Spleen (tissue), 13 donors: ENCODE results near the gene OR4C45. TPM values are rescaled to one million over a fixed set of nuclear protein-coding genes. Genes with fewer than 3 reads are reported as not detected.
"Not testable (repeated sequence)": the region's sequence is repeated elsewhere in the genome, so short reads cannot be mapped to it uniquely, and the experiment has no call there.

Source experiments
- DNase-seq: peaks from one replicate; pipeline ENCODE4 v3.0.0-alpha.2; 2020
- H3K27ac ChIP-seq, 8 donors: fragments of 200-600 bp; sonication (generic) in 7 of 8; 1 replicate in 4 of 8; 2 replicates in 4 of 8; pipeline versions ENCODE4 v1.5.0 to v1.8.0; 2016 to 2021; ENCODE audit warnings: inconsistent platforms in 4 of 8, mild to moderate bottlenecking in 4 of 8, moderate library complexity in 1 of 8
- H3K27me3 ChIP-seq, 7 donors: fragments of 200-600 bp; sonication (generic) in 6 of 7; replicated peaks in 1 of 7; 1 replicate in 4 of 7; 2 replicates in 3 of 7; pipeline versions ENCODE4 v1.5.0 to v1.8.0; 2016 to 2021; ENCODE audit warnings: inconsistent platforms in 3 of 7, mild to moderate bottlenecking in 1 of 7
- H3K36me3 ChIP-seq, 6 donors: fragments of 200-600 bp; sonication (generic) in 5 of 6; 1 replicate in 4 of 6; 2 replicates in 2 of 6; pipeline versions ENCODE4 v1.5.0 to v1.8.0; 2016 to 2021; ENCODE audit warnings: inconsistent platforms in 2 of 6
- H3K4me1 ChIP-seq, 6 donors: fragments of 200-600 bp; sonication (generic) in 5 of 6; 1 replicate in 3 of 6; 2 replicates in 3 of 6; pipeline versions ENCODE4 v1.5.0 to v1.8.0; 2016 to 2021; ENCODE audit warnings: inconsistent platforms in 3 of 6
- H3K4me3 ChIP-seq, 8 donors: fragments of 200-600 bp; sonication (generic) in 7 of 8; 1 replicate in 4 of 8; 2 replicates in 4 of 8; pipeline versions ENCODE4 v1.5.0 to v1.8.0; 2016 to 2021; ENCODE audit warnings: inconsistent platforms in 4 of 8, mild to moderate bottlenecking in 4 of 8, moderate library complexity in 2 of 8
- H3K9me3 ChIP-seq, 8 donors: fragments of 200-600 bp; sonication (generic) in 7 of 8; 1 replicate in 4 of 8; 2 replicates in 4 of 8; pipeline versions ENCODE4 v1.5.0 to v1.8.0; 2016 to 2021; ENCODE audit warnings: inconsistent platforms in 4 of 8
- CTCF ChIP-seq, 11 experiments: fragments of 200-600 bp in 7 of 11; fragments of 450-650 bp in 4 of 11; sonication (generic) in 4 of 11; IDR thresholded peaks in 8 of 11; conservative IDR thresholded peaks in 3 of 11; 1 replicate in 7 of 11; 2 replicates in 4 of 11; pipeline versions ENCODE4 v1.4.0 to v1.8.0; 2016 to 2021; ENCODE audit warnings: antibody characterized with exemption in 11 of 11, inconsistent platforms in 4 of 11, mild to moderate bottlenecking in 1 of 11
- POLR2A ChIP-seq, 3 donors: fragments of 450-650 bp; IDR thresholded peaks; one replicate each; pipeline ENCODE4 v1.5.1; 2017; ENCODE audit warnings: antibody characterized with exemption in 3 of 3, mild to moderate bottlenecking in 1 of 3
- POLR2AphosphoS5 ChIP-seq, 3 donors: sonication (generic); formaldehyde crosslinking; IDR thresholded peaks; one replicate each; pipeline ENCODE4 v1.5.1; 2017; ENCODE audit warnings: antibody characterized with exemption in 3 of 3
- WGBS, 5 donors: extraction: QIAGEN DNeasy Blood & Tissue Kit in 3 of 5; methylation state at CpG; one replicate each; pipeline versions ENCODE4 v1.1.5 to v1.1.7; 2013 to 2018; 5-methylcytosine and 5-hydroxymethylcytosine counted together
- intact Hi-C: fragments of 100-400 bp; cut with DNase I; formaldehyde crosslinking; loops from one replicate; pipeline ENCODE4 v1.15.0; 2023; ENCODE audit warnings: low total_unique reads
- long read RNA-seq, 2 donors: transcript quantifications; one replicate each; lab custom pipeline, GENCODE V29; 2026
- polyA plus RNA-seq, 3 donors: library from polyadenylated mRNA; stranded (reverse); fragments of 200-250 nt; gene quantifications; one replicate each; pipeline ENCODE4 v1.2.1, GENCODE V29; 2013
- total RNA-seq, 7 donors: library from RNA; depleted of rRNA in 3 of 7; stranded (reverse); fragments of >200 nt in 3 of 7; fragmentation: NEBNext Ultra II Directional in 4 of 7; extraction: Animal tissue kit (Norgen Biotek cat#: 25700) in 4 of 7; gene quantifications; one replicate each; pipeline versions ENCODE4 v1.1.0 to v1.2.1, GENCODE V29; 2016 to 2021
- donor health status: healthy with polysubstance abuse.
- donor health status: DM: no; HTN: no; CAD: no; lungs with moderate emphysema.
- donor health status: DM: no; HTN: no; CAD: no.
- donor health status: Bipolar disorder and iron deficiency.
- donor health status: healthy.
- donor health status: DM: no; HTN: no; CAD: no.
- donor health status: DM: yes; HTN: yes; CAD: no.

Gene OR4C45
- total RNA-seq (not detected), polyA plus RNA-seq (not detected)
- long read RNA-seq, donor 1: 0 reads
- long read RNA-seq, donor 2: 0 reads

- DNase-seq: no peak
- no peaks in the 10 kb centered on the region for H3K4me1 ChIP-seq
- no peak within 1 kb of the TSS for H3K4me3 ChIP-seq
- no peaks in the 10 kb centered on the region for H3K36me3 ChIP-seq
- intact Hi-C loops: no loop called here
- no peak within 1 kb of the TSS for H3K27ac ChIP-seq
- H3K9me3 ChIP-seq: peaks cover 0 to 44% (median 19%) of the 10 kb centered on the region in 8 donors
- no peaks in the 10 kb centered on the region for H3K27me3 ChIP-seq
- no peak for TF ChIP-seq CTCF (IDR thresholded peaks at IDR 0.05 in 8 of 11, conservative IDR thresholded peaks at IDR 0.05 in 3 of 11)
- no peak for TF ChIP-seq POLR2AphosphoS5 (IDR thresholded peaks at IDR 0.05)
- no peak for TF ChIP-seq POLR2A (IDR thresholded peaks at IDR 0.05)
Observed at GRCh38 chr11:50032574-50032973, at the start of gene OR4C45. Gene OR4C45, plus strand, starts transcription at chr11:50032874.

- no peak overlapping the region for H3K4me3 ChIP-seq
- no peaks in the 10 kb centered on the region for H3K36me3 ChIP-seq
- WGBS, 5 donors: 39 to 47% (median 46%) methylated on average over 6 of the region's 6 CpGs
- no peaks in the 10 kb centered on the region for H3K27me3 ChIP-seq
- TF ChIP-seq POLR2A (IDR thresholded peaks at IDR 0.05) (no peak), POLR2AphosphoS5 (IDR thresholded peaks at IDR 0.05) (peak in 1 of 3 donors; percentile 21), CTCF (IDR thresholded peaks at IDR 0.05 in 8 of 11, conservative IDR thresholded peaks at IDR 0.05 in 3 of 11) (peak in 7 of 11 experiments; percentile 27 to 58 (median 47))
- H3K27ac ChIP-seq: no peak overlapping the region
- H3K4me1 ChIP-seq: no peaks in the 10 kb centered on the region
- peaks cover 0 to 56% (median 22%) of the 10 kb centered on the region in 8 donors for H3K9me3 ChIP-seq
- intact Hi-C loops: no loop called here
- no peak for DNase-seq
Observed at GRCh38 chr11:49995565-49995964, 37.1 kb upstream of the OR4C45 start.

- intact Hi-C loops: no loop called here
Observed at GRCh38 chr11:50030193-50030592, 2.5 kb upstream of the OR4C45 start.

GRCh38 chr11:50036239-50036638, 3.6 kb downstream of the OR4C45 start:
- H3K36me3 ChIP-seq, intact Hi-C loops, H3K27me3 ChIP-seq, H3K4me1 ChIP-seq, H3K4me3 ChIP-seq, DNase-seq, H3K27ac ChIP-seq: not testable (repeated sequence)
- H3K9me3 ChIP-seq: peaks cover 0 to 45% (median 21%) of the 10 kb centered on the region in 8 donors

More at GRCh38 chr11:50030193-50030592, 2.5 kb upstream of the OR4C45 start:
- no peak for TF ChIP-seq POLR2AphosphoS5 (IDR thresholded peaks at IDR 0.05)
- TF ChIP-seq CTCF (IDR thresholded peaks at IDR 0.05 in 8 of 11, conservative IDR thresholded peaks at IDR 0.05 in 3 of 11): no peak
- TF ChIP-seq POLR2A (IDR thresholded peaks at IDR 0.05): no peak
- DNase-seq: no peak
- Histone ChIP-seq H3K4me3 (no peak overlapping the region), H3K36me3 (no peaks in the 10 kb centered on the region), H3K27ac (no peak overlapping the region), H3K27me3 (no peaks in the 10 kb centered on the region), H3K4me1 (no peaks in the 10 kb centered on the region), H3K9me3 (peaks cover 0 to 50% (median 25%) of the 10 kb centered on the region in 8 donors)
- WGBS, 5 donors: 36 to 55% (median 51%) methylated on average over 1 of the region's 1 CpG

GRCh38 chr11:50037251-50037650, 4.6 kb downstream of the OR4C45 start:
- Histone ChIP-seq H3K4me1 (no peaks in the 10 kb centered on the region), H3K9me3 (peaks cover 0 to 49% (median 23%) of the 10 kb centered on the region in 8 donors), H3K36me3 (no peaks in the 10 kb centered on the region), H3K27ac (no peak overlapping the region), H3K27me3 (no peaks in the 10 kb centered on the region), H3K4me3 (no peak overlapping the region)
- intact Hi-C loops: no loop called here
- no peak for TF ChIP-seq POLR2AphosphoS5 (IDR thresholded peaks at IDR 0.05)
- no peak for TF ChIP-seq POLR2A (IDR thresholded peaks at IDR 0.05)
- TF ChIP-seq CTCF (IDR thresholded peaks at IDR 0.05 in 8 of 11, conservative IDR thresholded peaks at IDR 0.05 in 3 of 11): no peak
- DNase-seq: no peak
- WGBS, 5 donors: 46 to 64% (median 53%) methylated on average over 1 of the region's 1 CpG
